HFF-Myc (cell line): ENCODE results near the gene NCDN.

ENCODE experiments used
- DNase-seq: peaks from one replicate; pipeline ENCODE4 v3.0.0-alpha.2; 2011; ENCODE audit warnings: low read depth; ENCODE audit errors: extremely low read depth
- H3K4me3 ChIP-seq: replicated peaks from 2 replicates; pipeline ENCODE4 v1.5.1; 2011; ENCODE audit warnings: low read depth, mild to moderate bottlenecking, control low read depth, low read length
- TF ChIP-seq, protein P1 (sequence below): IDR thresholded peaks from 2 replicates; pipeline ENCODE4 v1.5.1; 2012; ENCODE audit warnings: mild to moderate bottlenecking, low read depth, low read length, control low read depth; ENCODE audit errors: missing control alignments

The NCDN gene

DNA sequence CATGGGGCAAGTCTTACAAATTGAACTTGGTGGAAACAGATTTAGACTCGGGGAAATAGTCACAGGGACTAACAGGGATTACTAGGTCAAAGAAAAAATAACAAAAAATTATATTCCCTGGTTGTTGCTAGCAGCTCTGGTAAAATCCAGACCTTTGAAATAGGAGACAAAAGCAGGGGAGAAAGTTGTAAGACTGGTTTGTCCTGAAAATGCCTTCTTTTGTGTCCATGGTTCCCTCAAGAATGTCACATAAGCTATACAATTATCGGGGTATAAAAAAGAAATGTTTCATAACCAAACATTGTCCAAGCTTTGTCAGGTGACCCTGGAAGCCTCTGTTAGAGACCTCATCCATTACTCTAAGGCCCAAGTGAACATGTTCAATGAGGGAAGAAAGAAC, 33.5 kb upstream of the NCDN start:
- TF ChIP-seq, protein P1, sequence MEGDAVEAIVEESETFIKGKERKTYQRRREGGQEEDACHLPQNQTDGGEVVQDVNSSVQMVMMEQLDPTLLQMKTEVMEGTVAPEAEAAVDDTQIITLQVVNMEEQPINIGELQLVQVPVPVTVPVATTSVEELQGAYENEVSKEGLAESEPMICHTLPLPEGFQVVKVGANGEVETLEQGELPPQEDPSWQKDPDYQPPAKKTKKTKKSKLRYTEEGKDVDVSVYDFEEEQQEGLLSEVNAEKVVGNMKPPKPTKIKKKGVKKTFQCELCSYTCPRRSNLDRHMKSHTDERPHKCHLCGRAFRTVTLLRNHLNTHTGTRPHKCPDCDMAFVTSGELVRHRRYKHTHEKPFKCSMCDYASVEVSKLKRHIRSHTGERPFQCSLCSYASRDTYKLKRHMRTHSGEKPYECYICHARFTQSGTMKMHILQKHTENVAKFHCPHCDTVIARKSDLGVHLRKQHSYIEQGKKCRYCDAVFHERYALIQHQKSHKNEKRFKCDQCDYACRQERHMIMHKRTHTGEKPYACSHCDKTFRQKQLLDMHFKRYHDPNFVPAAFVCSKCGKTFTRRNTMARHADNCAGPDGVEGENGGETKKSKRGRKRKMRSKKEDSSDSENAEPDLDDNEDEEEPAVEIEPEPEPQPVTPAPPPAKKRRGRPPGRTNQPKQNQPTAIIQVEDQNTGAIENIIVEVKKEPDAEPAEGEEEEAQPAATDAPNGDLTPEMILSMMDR = no peak

DNA sequence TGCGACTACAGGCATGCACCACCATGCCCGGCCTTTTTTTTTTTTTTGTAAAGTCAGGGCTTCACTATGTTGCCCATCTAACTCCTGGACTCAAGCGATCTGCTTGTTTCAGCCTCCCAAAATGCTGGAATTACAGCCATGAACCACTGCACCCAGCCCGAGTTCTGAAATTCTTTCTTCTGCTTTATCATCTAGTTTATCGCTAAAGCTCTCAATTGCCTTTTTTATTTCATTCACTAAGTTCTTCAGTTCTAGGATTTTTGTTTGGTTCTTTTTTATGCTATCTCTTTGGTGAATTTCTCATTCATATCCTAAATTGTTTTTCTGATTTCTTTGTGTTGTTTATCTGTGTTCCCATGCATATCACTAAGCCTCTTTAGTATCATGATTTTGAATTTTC, 27.4 kb upstream of the NCDN start:
- no peak for DNase-seq
- TF ChIP-seq, protein P1 = no peak
- H3K4me3 ChIP-seq = no peak overlapping the region

More for the DNA sequence above, 33.5 kb upstream of the NCDN start:
- DNase-seq = no peak
- H3K4me3 ChIP-seq = no peak overlapping the region

DNA sequence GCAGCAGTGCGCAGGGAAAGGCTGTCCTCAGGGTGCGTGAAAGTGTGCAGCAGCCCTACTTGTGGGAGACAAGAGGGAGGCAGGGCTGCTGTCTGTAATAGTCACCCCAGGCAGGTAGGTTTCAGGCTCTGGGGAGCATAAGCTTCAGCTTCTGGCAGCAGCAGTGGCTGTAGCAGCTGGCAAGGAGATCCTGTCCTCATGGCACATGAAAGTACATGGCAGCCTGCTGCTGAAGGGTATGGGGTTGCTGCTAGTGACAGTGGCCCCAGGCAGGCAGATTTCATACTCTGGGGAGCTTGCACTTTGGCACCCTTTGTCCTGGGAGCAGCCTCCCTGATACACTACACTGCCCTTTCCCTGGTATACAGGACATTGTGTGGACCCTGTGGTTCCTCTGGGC, 26.7 kb upstream of the NCDN start:
- TF ChIP-seq, protein P1 = no peak
- no peak for DNase-seq
- H3K4me3 ChIP-seq = no peak overlapping the region

DNA sequence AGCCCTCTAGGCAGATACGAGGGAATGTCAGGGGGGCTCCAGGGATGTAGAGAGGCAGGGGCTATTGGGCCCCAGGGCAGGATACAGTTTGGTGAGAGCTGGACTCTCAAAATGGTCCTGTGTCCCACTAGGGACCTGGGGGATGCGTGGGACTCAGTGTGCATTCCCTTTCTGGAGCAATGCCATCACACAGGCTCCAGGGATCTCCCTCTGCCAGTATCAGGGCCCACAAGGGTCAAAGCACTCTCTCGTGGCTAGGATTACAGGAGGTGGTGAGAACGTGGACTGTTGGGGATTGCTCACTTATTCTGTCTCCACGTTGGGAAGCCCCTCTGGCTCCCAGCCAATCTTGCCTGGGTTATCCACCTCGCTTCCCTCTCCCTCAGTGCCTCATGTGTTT, 26.2 kb upstream of the NCDN start:
- H3K4me3 ChIP-seq = no peak overlapping the region
- no peak for DNase-seq
- TF ChIP-seq, protein P1 = no peak

DNA sequence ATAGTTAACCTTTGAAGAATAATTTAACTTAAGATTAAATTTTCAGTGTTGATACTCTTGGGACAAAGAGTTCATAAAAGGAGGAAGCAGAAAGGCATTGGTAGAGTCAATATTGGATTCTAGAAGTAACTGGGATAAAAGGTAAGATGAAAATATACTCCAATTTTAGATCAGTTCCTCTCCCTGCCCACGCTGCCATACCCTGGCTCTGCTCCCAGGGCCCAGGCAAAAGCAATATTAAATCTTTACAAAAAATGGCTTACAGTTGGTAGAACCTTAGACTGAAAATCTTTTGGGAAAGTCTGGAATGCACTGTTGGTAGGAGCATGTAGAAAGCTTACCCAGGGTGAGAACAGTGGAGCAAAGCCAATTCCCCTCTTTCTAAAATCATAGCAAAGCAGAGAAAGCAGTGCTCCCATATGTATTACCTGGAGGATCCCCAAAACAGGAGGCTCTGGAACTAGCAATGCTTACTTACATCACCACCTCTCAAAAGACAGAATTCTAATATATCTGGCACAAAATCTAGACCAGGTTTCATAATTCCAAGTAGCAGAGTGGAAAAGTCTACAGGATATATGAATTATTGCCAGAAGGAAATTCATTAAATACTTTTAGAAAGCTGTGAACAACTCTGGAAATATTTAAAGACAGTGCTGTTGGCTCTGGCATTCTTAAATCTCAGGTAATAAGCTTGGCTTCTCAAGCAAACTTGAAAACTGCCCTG, 24.9 kb upstream of the NCDN start:
- no peak overlapping the region for H3K4me3 ChIP-seq
- no peak for DNase-seq
- TF ChIP-seq, protein P1 = no peak

DNA sequence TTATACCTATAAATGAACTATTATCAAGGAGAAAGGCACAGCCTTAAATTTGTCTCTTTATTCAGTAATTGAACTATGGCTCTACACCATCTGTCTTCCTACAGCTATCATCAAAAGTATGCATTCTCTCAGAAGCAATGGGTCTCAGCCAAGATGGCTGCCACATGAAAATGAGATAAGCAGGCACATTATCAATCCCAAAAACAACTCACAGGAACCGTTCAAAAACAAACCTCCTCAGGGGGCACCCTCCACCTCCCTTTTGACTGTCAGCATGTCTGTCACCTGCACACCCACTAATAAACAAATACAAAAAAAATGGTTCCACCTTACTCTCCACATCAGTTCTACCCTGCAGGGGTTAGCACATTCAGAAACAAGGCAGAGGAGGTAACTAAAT, 24.0 kb upstream of the NCDN start:
- no peak for DNase-seq
- no peak overlapping the region for H3K4me3 ChIP-seq
- TF ChIP-seq, protein P1 = no peak

DNA sequence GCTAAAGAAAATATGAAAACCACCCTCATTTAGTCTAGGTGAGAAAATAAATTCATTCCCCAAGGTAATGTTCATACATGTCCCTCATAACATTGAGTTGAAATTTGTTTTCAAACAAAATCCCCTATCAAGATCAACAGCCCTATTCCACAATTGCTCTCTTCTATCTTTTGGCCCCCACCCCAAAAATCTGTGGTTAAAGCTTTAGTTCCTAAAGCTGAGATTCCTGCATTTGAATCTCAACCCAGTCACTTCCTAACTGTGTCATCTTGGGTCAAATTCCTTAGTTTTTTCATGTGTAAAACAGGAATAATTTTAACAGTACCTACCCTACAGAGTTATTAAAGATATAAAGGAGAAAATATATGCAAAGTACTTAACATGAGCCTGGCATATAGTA, 22.4 kb upstream of the NCDN start:
- no peak overlapping the region for H3K4me3 ChIP-seq
- TF ChIP-seq, protein P1 = no peak
- DNase-seq = no peak
